Measurements from ENCODE around the gene TESK2. TPM values are rescaled to one million over a fixed set of nuclear protein-coding genes. Genes with fewer than 3 reads are reported as not detected.

The TESK2 gene
- total RNA-seq, 1 experiment from 2014 or later: 1.4 TPM

DNA sequence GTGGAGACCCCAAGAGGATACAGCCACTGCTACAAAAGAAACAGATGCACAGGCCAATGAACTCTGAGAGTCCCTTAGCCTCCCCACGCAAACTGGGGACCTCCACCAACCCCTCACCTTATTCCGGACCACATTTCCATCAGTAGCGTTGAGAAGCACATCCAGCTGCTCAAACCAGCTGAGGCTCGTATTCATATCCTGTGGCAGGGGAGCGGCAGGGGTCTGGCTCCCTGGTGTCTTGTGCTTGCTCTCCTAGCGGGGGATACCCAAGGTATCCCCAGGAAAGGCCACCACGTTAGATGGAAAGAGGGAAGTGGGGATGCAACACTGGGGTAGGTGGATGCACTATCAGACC lies 8.4 kb upstream of the TESK2 start:
- Mint-ChIP-seq H3K9me3 (ENCODE audit: unreplicated experiment) (no peaks in the 10 kb centered on the region), H3K4me1 (ENCODE audit: insufficient read depth, unreplicated experiment) (peaks cover 26% of the 10 kb centered on the region), H3K4me3 (ENCODE audit: unreplicated experiment) (peak overlapping the region; percentile 97), H3K36me3 (ENCODE audit: insufficient read depth, unreplicated experiment) (peaks cover 13% of the 10 kb centered on the region), H3K27ac (ENCODE audit: low read depth, unreplicated experiment) (peak overlapping the region; percentile 94), H3K27me3 (ENCODE audit: insufficient read depth, unreplicated experiment) (no peaks in the 10 kb centered on the region)
- POLR2A ChIA-PET: interaction anchor here (0.6 to 4.2 kb wide), 14 partner anchors 9 to 512 kb away, joined by 3 to 26 read pairs (median 7); partner anchors contain the start of genes AKR1A1, HECTD3, MUTYH and PRDX1
- TF ChIP-seq, protein P1, sequence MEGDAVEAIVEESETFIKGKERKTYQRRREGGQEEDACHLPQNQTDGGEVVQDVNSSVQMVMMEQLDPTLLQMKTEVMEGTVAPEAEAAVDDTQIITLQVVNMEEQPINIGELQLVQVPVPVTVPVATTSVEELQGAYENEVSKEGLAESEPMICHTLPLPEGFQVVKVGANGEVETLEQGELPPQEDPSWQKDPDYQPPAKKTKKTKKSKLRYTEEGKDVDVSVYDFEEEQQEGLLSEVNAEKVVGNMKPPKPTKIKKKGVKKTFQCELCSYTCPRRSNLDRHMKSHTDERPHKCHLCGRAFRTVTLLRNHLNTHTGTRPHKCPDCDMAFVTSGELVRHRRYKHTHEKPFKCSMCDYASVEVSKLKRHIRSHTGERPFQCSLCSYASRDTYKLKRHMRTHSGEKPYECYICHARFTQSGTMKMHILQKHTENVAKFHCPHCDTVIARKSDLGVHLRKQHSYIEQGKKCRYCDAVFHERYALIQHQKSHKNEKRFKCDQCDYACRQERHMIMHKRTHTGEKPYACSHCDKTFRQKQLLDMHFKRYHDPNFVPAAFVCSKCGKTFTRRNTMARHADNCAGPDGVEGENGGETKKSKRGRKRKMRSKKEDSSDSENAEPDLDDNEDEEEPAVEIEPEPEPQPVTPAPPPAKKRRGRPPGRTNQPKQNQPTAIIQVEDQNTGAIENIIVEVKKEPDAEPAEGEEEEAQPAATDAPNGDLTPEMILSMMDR (IDR thresholded peaks at IDR 0.05; ENCODE audit: unreplicated experiment): no peak
- CTCF ChIA-PET: interaction anchor here (0.7 to 2.4 kb wide), 6 partner anchors 9 to 152 kb away, joined by 3 to 15 read pairs (median 7); no protein-coding TSS in a partner anchor
- TSS peak; percentile 69 for BruUV-seq (replicated peaks)
- intact Hi-C loops (cut with micrococcal nuclease): no loop called here
- DNase-seq (ENCODE audit: unreplicated experiment): no peak

DNA sequence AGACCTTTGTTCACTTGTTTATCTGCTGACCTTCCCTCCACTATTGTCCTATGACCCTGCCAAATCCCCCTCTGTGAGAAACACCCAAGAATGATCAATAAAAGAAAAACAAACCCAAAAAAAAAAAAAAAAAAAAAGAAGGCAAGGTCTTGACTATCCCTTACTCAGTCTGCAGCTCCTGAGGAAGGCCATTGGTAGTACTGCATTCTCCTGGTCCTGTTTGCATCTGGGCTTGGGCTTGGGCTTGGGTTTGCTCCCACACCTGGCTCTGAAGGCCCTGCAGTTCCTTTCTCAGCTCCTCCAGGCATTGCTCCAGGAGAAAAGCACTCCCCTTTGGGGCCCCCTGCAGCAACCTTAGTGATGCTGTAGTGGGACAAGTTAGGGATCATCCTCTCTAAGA lies 7.3 kb upstream of the TESK2 start:
- Mint-ChIP-seq H3K4me1 (ENCODE audit: insufficient read depth, unreplicated experiment) (peaks cover 26% of the 10 kb centered on the region), H3K36me3 (ENCODE audit: insufficient read depth, unreplicated experiment) (peaks cover 15% of the 10 kb centered on the region), H3K4me3 (ENCODE audit: unreplicated experiment) (no peak overlapping the region), H3K27ac (ENCODE audit: low read depth, unreplicated experiment) (peak overlapping the region; percentile 94), H3K9me3 (ENCODE audit: unreplicated experiment) (no peaks in the 10 kb centered on the region), H3K27me3 (ENCODE audit: insufficient read depth, unreplicated experiment) (no peaks in the 10 kb centered on the region)
- DNase-seq (ENCODE audit: unreplicated experiment): no peak
- BruUV-seq (replicated peaks): no TSS peak
- TF ChIP-seq, protein P1 (IDR thresholded peaks at IDR 0.05; ENCODE audit: unreplicated experiment): no peak
- ChIA-PET POLR2A (interaction anchor here (0.6 to 4.2 kb wide), 7 partner anchors 20 to 158 kb away, joined by 3 to 26 read pairs (median 7); partner anchors contain the start of genes AKR1A1, MUTYH, PRDX1 and TOE1), CTCF (interaction anchor here (0.6 to 2.4 kb wide), 6 partner anchors 8 to 480 kb away, joined by 3 to 15 read pairs (median 7); no protein-coding TSS in a partner anchor)
- intact Hi-C loops (cut with micrococcal nuclease): no loop called here

DNA sequence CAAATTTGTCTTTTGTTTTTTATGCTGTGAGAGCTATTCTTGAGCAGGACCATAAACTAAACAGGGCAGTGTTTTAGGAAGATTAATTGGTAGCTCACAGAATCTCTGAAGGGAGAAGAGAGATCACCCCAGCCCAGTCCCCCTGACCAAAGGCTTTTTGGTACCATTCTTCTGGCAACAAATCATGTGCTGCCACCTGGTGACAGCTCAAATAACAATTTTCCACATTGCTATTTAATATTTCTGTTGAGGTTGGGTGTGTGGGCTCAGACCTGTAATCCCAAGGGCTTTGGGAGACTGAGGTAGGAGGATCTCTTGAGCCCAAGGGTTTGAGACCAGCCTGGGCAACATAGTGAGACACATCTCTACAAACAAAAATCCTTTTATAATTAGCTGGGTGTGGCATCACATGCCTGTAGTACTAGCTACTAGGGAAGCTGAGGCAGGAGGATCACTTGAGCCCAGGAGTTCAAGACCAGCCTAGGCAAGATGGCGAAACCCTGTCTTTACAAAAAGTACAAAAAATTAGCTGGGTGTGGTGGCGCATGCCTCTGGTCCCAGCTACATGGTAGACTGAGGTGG lies 2.2 kb upstream of the TESK2 start:
- no peak overlapping the region for H3K4me3 Mint-ChIP-seq (ENCODE audit: unreplicated experiment)
- DNase-seq (ENCODE audit: unreplicated experiment): peak; percentile 69
- POLR2A ChIA-PET: interaction anchor here (0.7 to 5.2 kb wide), 8 partner anchors 132 to 1911 kb away, joined by 3 to 47 read pairs (median 25); partner anchors contain the start of genes HECTD3, MUTYH, TOE1 and UROD
- no peaks in the 10 kb centered on the region for H3K27me3 Mint-ChIP-seq (ENCODE audit: insufficient read depth, unreplicated experiment)
- peaks cover 5% of the 10 kb centered on the region for H3K4me1 Mint-ChIP-seq (ENCODE audit: insufficient read depth, unreplicated experiment)
- no peak overlapping the region for H3K27ac Mint-ChIP-seq (ENCODE audit: low read depth, unreplicated experiment)
- CTCF ChIA-PET: interaction anchor here (0.5 to 10.7 kb wide), 37 partner anchors 17 to 654 kb away, joined by 3 to 303 read pairs (median 5); partner anchors contain the start of genes HECTD3, MUTYH and TOE1
- TF ChIP-seq, protein P1 (IDR thresholded peaks at IDR 0.05; ENCODE audit: unreplicated experiment): peak; percentile 63
- intact Hi-C loops (cut with micrococcal nuclease): loop anchor here (1.0 to 5.0 kb wide), 4 partner anchors 134 to 761 kb away; partner anchors contain the start of gene RNU5D-1
- BruUV-seq (replicated peaks): no TSS peak
- H3K9me3 Mint-ChIP-seq (ENCODE audit: unreplicated experiment): no peaks in the 10 kb centered on the region
- H3K36me3 Mint-ChIP-seq (ENCODE audit: insufficient read depth, unreplicated experiment): peaks cover 14% of the 10 kb centered on the region

DNA sequence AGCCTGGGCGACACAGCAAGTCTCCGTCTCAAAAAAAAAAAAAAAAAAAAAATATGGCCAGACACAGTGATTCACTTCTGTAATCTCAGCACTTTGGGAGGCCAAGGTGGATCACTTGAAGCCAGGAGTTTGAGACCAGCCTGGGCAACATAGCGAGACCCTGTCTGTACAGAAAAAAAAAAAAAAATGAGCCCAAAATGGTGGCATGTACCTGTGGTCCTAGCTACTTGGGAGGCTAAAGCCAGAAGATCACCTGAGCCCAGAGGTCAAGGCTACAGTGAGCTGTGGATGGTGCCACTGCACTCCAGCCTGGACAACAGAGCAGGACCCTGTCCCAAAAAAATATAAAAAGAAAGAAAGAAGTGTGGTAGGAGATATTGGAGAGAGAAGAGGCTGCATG lies 1.7 kb upstream of the TESK2 start:
- DNase-seq (ENCODE audit: unreplicated experiment): no peak
- Mint-ChIP-seq H3K27me3 (ENCODE audit: insufficient read depth, unreplicated experiment) (no peaks in the 10 kb centered on the region), H3K36me3 (ENCODE audit: insufficient read depth, unreplicated experiment) (peaks cover 14% of the 10 kb centered on the region), H3K4me1 (ENCODE audit: insufficient read depth, unreplicated experiment) (peaks cover 5% of the 10 kb centered on the region), H3K9me3 (ENCODE audit: unreplicated experiment) (no peaks in the 10 kb centered on the region), H3K27ac (ENCODE audit: low read depth, unreplicated experiment) (no peak overlapping the region), H3K4me3 (ENCODE audit: unreplicated experiment) (no peak overlapping the region)
- TF ChIP-seq, protein P1 (IDR thresholded peaks at IDR 0.05; ENCODE audit: unreplicated experiment): no peak
- ChIA-PET POLR2A (interaction anchor here (0.7 to 5.2 kb wide), 8 partner anchors 132 to 1911 kb away, joined by 3 to 47 read pairs (median 25); partner anchors contain the start of genes HECTD3, MUTYH, TOE1 and UROD), CTCF (interaction anchor here (0.5 to 10.7 kb wide), 33 partner anchors 18 to 653 kb away, joined by 3 to 303 read pairs (median 5); partner anchors contain the start of genes HECTD3, MUTYH and TOE1)
- no TSS peak for BruUV-seq (replicated peaks)
- intact Hi-C loops (cut with micrococcal nuclease): loop anchor here (1.0 to 5.0 kb wide), 4 partner anchors 133 to 760 kb away; partner anchors contain the start of gene RNU5D-1
